CD8-positive, alpha-beta memory T cell (primary cell): ENCODE results near the gene TANC1. TPM values are rescaled to one million over a fixed set of nuclear protein-coding genes. Genes with fewer than 3 reads are reported as not detected.

Experiments
- CTCF ChIA-PET: fragments of 350-600 bp; sonication (Branson Sonifier 250); formaldehyde crosslinking; loops from one replicate; lab custom pipeline; 2021; ENCODE audit warnings: antibody characterized with exemption; lab: Charles Lee
- POLR2A ChIA-PET: fragments of 350-600 bp; sonication (Branson Sonifier 250); formaldehyde crosslinking; loops from one replicate; lab custom pipeline; 2021; ENCODE audit warnings: antibody characterized with exemption; lab: Charles Lee
- DNase-seq, 5 donors: peaks; one replicate each; pipeline versions ENCODE4 v3.0.0 to v3.0.0-alpha.2; 2020 to 2022; ENCODE audit warnings: mixed read lengths in 1 of 5
- H3K27ac ChIP-seq: one replicate; pipeline ENCODE4 v1.7.0; 2013; ENCODE audit warnings: low read depth, mild to moderate bottlenecking, low read length, moderate library complexity
- H3K27me3 ChIP-seq: 2 replicates; pipeline ENCODE4 v1.7.0; 2013; ENCODE audit warnings: low read length, mild to moderate bottlenecking; ENCODE audit not compliant: insufficient read depth, poor library complexity, severe bottlenecking
- H3K36me3 ChIP-seq: 2 replicates; pipeline ENCODE4 v1.7.0; 2013; ENCODE audit warnings: mild to moderate bottlenecking, low read length, moderate library complexity; ENCODE audit not compliant: insufficient read depth
- H3K4me1 ChIP-seq: 2 replicates; pipeline ENCODE4 v1.7.0; 2013; ENCODE audit warnings: mild to moderate bottlenecking, low read length, moderate library complexity; ENCODE audit not compliant: insufficient read depth
- H3K4me3 ChIP-seq: 2 replicates; pipeline ENCODE4 v1.7.0; 2013; ENCODE audit warnings: mild to moderate bottlenecking, low read length
- H3K9me3 ChIP-seq: 2 replicates; pipeline ENCODE4 v1.7.0; 2013; ENCODE audit warnings: mild to moderate bottlenecking, low read length
- H3K27ac Mint-ChIP-seq, 8 donors: one replicate each; pipeline ENCODE4 v1.8.0; 2020 to 2021; ENCODE audit warnings: mixed read lengths in 8 of 8, mild to moderate bottlenecking in 6 of 8, inconsistent platforms in 3 of 8, moderate library complexity in 3 of 8
- H3K27me3 Mint-ChIP-seq, 2 donors: one replicate each; pipeline ENCODE4 v1.8.0; 2020 to 2021; ENCODE audit warnings: mixed read lengths in 2 of 2, mild to moderate bottlenecking in 1 of 2, moderate library complexity in 1 of 2
- H3K36me3 Mint-ChIP-seq, 3 donors: one replicate each; pipeline ENCODE4 v1.8.0; 2020 to 2021; ENCODE audit warnings: mixed read lengths in 3 of 3, inconsistent platforms in 1 of 3, mild to moderate bottlenecking in 1 of 3
- H3K4me1 Mint-ChIP-seq, 3 donors: one replicate each; pipeline ENCODE4 v1.8.0; 2020 to 2021; ENCODE audit warnings: mixed read lengths in 3 of 3, inconsistent platforms in 1 of 3, mild to moderate bottlenecking in 1 of 3
- H3K4me3 Mint-ChIP-seq, 7 donors: one replicate each; pipeline ENCODE4 v1.8.0; 2020 to 2021; ENCODE audit warnings: mixed read lengths in 7 of 7, mild to moderate bottlenecking in 6 of 7, moderate library complexity in 4 of 7, inconsistent platforms in 2 of 7
- H3K9me3 Mint-ChIP-seq, 5 donors: one replicate each; pipeline ENCODE4 v1.8.0; 2020 to 2022; ENCODE audit warnings: mixed read lengths in 5 of 5, mild to moderate bottlenecking in 3 of 5, moderate library complexity in 2 of 5, inconsistent platforms in 1 of 5
- polyA plus RNA-seq: library from polyadenylated mRNA; unstranded; fragments of 300-500 nt; fragmentation: Illumina TruSeq; gene quantifications from one replicate; pipeline ENCODE4 v1.2.3, GENCODE V29; 2021
- total RNA-seq, 2 experiments: library from RNA; stranded (reverse); gene quantifications; one replicate each; pipeline ENCODE4 v1.2.3, GENCODE V29; 2021

The TANC1 gene
- total and polyA plus RNA-seq, 3 experiments from 2014 or later = 0.11 to 0.64 (median 0.13) TPM

GRCh38 chr2:159101755-159102489 is 133.5 kb downstream of the TANC1 start:
- Mint-ChIP-seq H3K4me3 (no peak overlapping the region), H3K4me1 (no peaks in the 10 kb centered on the region), H3K27ac (no peak overlapping the region), H3K9me3 (peaks cover 0 to 4% (median 2%) of the 10 kb centered on the region in 5 donors), H3K36me3 (no peaks in the 10 kb centered on the region), H3K27me3 (peaks cover 1 to 17% of the 10 kb centered on the region in 2 donors)
- no peak for DNase-seq
- Histone ChIP-seq H3K36me3 (no peaks in the 10 kb centered on the region), H3K27me3 (no peaks in the 10 kb centered on the region), H3K9me3 (no peaks in the 10 kb centered on the region), H3K27ac (no peak overlapping the region), H3K4me3 (no peak overlapping the region), H3K4me1 (no peaks in the 10 kb centered on the region)
- ChIA-PET CTCF (no interaction called here), POLR2A (no interaction called here)

DNA sequence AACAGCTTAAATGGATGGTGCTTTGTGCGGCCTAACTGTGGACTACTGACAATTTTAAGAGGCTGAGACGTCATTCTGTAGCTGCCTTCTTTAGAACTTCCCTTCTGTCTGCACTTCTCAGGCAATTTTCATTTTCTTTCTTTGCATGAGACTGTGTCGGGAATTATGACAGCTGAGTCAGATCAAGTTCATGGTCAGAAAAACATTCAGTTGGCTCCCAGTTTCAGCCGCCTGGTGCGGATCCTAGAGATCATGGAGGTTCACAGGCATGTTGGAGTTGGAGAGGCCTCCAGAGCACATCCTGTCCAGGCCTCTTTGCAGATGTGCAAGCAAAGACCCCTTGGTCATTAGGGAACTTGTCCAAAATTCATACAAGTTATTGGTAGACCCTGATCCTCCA is 135.0 kb downstream of the TANC1 start:
- H3K27me3 Mint-ChIP-seq = peaks cover 1 to 27% of the 10 kb centered on the region in 2 donors
- POLR2A ChIA-PET = no interaction called here

DNA sequence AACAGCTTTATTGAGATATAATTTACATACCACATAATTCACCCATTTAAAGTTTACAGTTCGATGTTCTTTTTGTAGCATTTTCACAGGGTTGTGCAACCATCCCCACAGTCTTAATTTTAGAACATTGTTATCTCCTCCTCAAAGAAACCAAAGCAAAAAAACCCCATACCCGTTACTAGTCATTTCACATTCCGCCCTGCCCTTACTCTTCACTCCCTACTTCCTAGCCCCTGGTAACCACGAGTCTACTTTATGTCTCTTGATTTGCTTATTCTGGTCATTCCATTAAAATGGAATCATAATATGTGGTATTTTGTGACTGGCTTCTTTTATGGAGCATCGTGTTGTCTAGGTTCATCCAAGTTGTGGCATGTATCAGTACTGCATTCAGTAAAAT is 137.7 kb downstream of the TANC1 start:
- H3K4me1 Mint-ChIP-seq = no peaks in the 10 kb centered on the region
- H3K4me3 Mint-ChIP-seq = no peak overlapping the region
- ChIA-PET CTCF (no interaction called here), POLR2A (no interaction called here)
- Histone ChIP-seq H3K4me1 (no peaks in the 10 kb centered on the region), H3K4me3 (no peak overlapping the region), H3K9me3 (no peaks in the 10 kb centered on the region), H3K36me3 (no peaks in the 10 kb centered on the region), H3K27me3 (no peaks in the 10 kb centered on the region), H3K27ac (no peak overlapping the region)
- no peak for DNase-seq
- H3K27me3 Mint-ChIP-seq = peaks cover 5 to 32% of the 10 kb centered on the region in 2 donors
- H3K9me3 Mint-ChIP-seq = no peaks in the 10 kb centered on the region
- H3K36me3 Mint-ChIP-seq = peaks cover 0 to 4% (median 0%) of the 10 kb centered on the region in 3 donors
- H3K27ac Mint-ChIP-seq = peak overlapping the region in 1 of 8 donors; percentile 4

More for the DNA sequence above, 135.0 kb downstream of the TANC1 start:
- DNase-seq = no peak
- Histone ChIP-seq H3K36me3 (no peaks in the 10 kb centered on the region), H3K27ac (no peak overlapping the region), H3K27me3 (no peaks in the 10 kb centered on the region), H3K4me1 (no peaks in the 10 kb centered on the region), H3K9me3 (no peaks in the 10 kb centered on the region), H3K4me3 (no peak overlapping the region)
- Mint-ChIP-seq H3K4me3 (no peak overlapping the region), H3K4me1 (no peaks in the 10 kb centered on the region), H3K36me3 (peaks cover 0 to 4% (median 0%) of the 10 kb centered on the region in 3 donors), H3K9me3 (no peaks in the 10 kb centered on the region), H3K27ac (no peak overlapping the region)
- CTCF ChIA-PET = no interaction called here

DNA sequence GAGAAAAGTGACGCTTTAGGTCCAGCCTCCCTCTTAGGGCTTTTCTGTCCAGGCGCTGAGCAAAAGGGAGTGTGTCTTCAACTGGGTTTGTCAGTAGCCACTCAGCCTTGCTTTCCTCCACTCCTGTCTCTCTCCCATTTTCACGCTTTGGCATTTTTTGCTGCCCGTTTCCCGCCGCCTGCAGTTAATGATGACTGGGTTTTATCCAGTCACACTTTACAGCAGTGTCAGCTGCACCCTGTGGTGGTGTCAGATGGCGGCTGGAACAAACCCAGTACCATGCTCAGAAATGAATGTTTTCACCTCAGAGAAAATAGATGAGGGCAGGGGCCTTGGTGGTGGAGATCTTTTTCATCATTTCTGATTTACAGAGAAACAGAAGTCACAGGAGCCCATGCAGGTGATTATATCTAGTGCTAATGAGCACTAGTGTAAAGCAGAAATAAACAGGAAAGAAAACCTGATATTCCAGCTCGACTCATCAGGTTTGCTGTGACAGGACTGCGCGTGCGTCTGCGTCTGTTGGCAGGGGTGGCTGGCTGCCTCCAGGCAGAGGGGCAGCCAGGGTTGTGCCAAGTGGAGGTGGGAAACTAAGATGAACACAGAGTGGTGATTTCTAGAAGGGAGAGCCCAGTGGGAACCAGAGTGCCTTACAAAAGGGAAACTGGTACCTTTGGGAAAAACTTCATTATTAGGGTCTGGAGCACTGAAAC is 139.9 kb downstream of the TANC1 start:
- POLR2A ChIA-PET = no interaction called here
- no peaks in the 10 kb centered on the region for H3K9me3 Mint-ChIP-seq

GRCh38 chr2:159109517-159109916 is 141.1 kb downstream of the TANC1 start:
- ChIA-PET CTCF (interaction anchor here (1.7 kb wide), 1 partner anchor 10 kb away, joined by 5 read pairs; no protein-coding TSS in a partner anchor), POLR2A (no interaction called here)
- Mint-ChIP-seq H3K36me3 (peaks cover 0 to 4% (median 0%) of the 10 kb centered on the region in 3 donors), H3K27me3 (peaks cover 9 to 42% of the 10 kb centered on the region in 2 donors), H3K9me3 (no peaks in the 10 kb centered on the region), H3K4me3 (no peak overlapping the region), H3K27ac (no peak overlapping the region), H3K4me1 (peaks cover 0 to 2% (median 0%) of the 10 kb centered on the region in 3 donors)
- Histone ChIP-seq H3K4me1 (no peaks in the 10 kb centered on the region), H3K4me3 (no peak overlapping the region), H3K27me3 (no peaks in the 10 kb centered on the region), H3K36me3 (no peaks in the 10 kb centered on the region), H3K27ac (no peak overlapping the region), H3K9me3 (no peaks in the 10 kb centered on the region)
- no peak for DNase-seq

More for the DNA sequence above, 139.9 kb downstream of the TANC1 start:
- H3K4me3 Mint-ChIP-seq = no peak overlapping the region
- Histone ChIP-seq H3K9me3 (no peaks in the 10 kb centered on the region), H3K4me1 (no peaks in the 10 kb centered on the region), H3K4me3 (no peak overlapping the region), H3K27ac (no peak overlapping the region), H3K36me3 (no peaks in the 10 kb centered on the region), H3K27me3 (no peaks in the 10 kb centered on the region)
- H3K4me1 Mint-ChIP-seq = no peaks in the 10 kb centered on the region
- CTCF ChIA-PET = interaction anchor here (1.2 kb wide), 1 partner anchor 10 kb away, joined by 4 read pairs; no protein-coding TSS in a partner anchor
- peaks cover 0 to 4% (median 0%) of the 10 kb centered on the region in 3 donors for H3K36me3 Mint-ChIP-seq
- no peak for DNase-seq
- H3K27ac Mint-ChIP-seq = no peak overlapping the region
- peaks cover 7 to 36% of the 10 kb centered on the region in 2 donors for H3K27me3 Mint-ChIP-seq

DNA sequence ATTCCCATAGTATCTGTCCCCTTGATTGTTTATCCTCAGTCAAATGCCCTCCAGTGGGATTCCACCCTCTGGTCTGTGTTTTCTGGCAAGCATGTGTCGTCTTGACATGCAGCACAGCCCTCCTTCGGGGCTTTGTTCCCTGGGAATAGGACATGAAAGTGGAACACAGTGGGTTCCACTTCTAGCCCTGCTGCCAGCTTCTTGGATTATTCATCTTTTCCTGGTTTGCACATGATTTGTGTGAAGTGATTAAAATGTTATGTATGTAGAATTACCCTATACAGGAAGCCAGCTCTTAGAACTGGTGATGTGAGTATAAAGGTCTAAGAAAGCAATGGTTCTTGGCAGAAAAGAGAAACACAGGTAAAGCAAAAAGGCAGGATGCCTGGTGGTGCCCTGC is 142.3 kb downstream of the TANC1 start:
- H3K4me3 Mint-ChIP-seq = no peak overlapping the region
- H3K36me3 ChIP-seq = no peaks in the 10 kb centered on the region
- no peak overlapping the region for H3K27ac ChIP-seq
- no peaks in the 10 kb centered on the region for H3K4me1 ChIP-seq
- DNase-seq = no peak
- peaks cover 12 to 44% of the 10 kb centered on the region in 2 donors for H3K27me3 Mint-ChIP-seq
- peaks cover 0 to 2% (median 0%) of the 10 kb centered on the region in 3 donors for H3K4me1 Mint-ChIP-seq
- H3K27me3 ChIP-seq = no peaks in the 10 kb centered on the region
- ChIA-PET CTCF (interaction anchor here (1.7 kb wide), 1 partner anchor 8 kb away, joined by 5 read pairs; no protein-coding TSS in a partner anchor), POLR2A (no interaction called here)
- no peaks in the 10 kb centered on the region for H3K9me3 ChIP-seq
- no peak overlapping the region for H3K4me3 ChIP-seq
- H3K27ac Mint-ChIP-seq = no peak overlapping the region
- peaks cover 0 to 4% (median 0%) of the 10 kb centered on the region in 3 donors for H3K36me3 Mint-ChIP-seq
- no peaks in the 10 kb centered on the region for H3K9me3 Mint-ChIP-seq

DNA sequence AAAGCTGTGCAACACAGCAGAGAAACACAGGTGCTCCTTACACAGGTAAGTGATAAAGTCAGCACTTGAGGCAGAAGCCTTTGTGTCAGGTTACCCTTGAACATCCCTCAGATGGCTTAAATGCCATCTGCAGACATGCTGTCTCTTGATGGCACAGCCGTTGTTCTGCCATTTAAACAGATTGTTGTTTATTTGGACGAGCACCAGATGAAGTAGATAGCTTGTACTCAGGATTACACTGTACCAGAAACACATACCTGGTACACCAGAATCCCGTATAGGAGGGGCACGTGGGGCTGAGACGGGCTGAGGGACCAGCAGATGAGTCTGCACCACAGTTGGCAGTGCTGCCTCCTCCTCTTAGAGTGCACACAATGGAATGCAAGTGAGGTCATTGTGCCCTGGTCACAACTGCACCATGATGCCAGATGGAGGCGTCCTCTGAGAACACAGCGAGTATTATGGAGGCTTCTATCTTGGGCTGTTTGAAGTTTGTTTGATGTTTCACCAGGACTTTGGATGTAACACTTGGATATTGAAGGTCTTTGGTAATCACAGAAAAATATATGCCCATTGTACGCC is 143.0 kb downstream of the TANC1 start:
- no peaks in the 10 kb centered on the region for H3K9me3 Mint-ChIP-seq

More for the DNA sequence above, 143.0 kb downstream of the TANC1 start:
- Histone ChIP-seq H3K27ac (no peak overlapping the region), H3K27me3 (no peaks in the 10 kb centered on the region), H3K9me3 (no peaks in the 10 kb centered on the region), H3K4me1 (no peaks in the 10 kb centered on the region), H3K4me3 (no peak overlapping the region), H3K36me3 (no peaks in the 10 kb centered on the region)
- Mint-ChIP-seq H3K4me1 (peaks cover 0 to 2% (median 0%) of the 10 kb centered on the region in 3 donors), H3K27ac (peak overlapping the region in 1 of 8 donors; percentile 17), H3K27me3 (peaks cover 11 to 41% of the 10 kb centered on the region in 2 donors), H3K4me3 (no peak overlapping the region), H3K36me3 (peaks cover 0 to 4% (median 0%) of the 10 kb centered on the region in 3 donors)
- ChIA-PET CTCF (no interaction called here), POLR2A (no interaction called here)
- DNase-seq = no peak
